Right atrium auricular region (tissue), 2 donors: ENCODE measurements around the gene TKFC. TPM values are rescaled to one million over a fixed set of nuclear protein-coding genes. Genes with fewer than 3 reads are reported as not detected.

Source experiments
- DNase-seq: peaks from one replicate; pipeline ENCODE4 v3.0.0-alpha.2; 2019; ENCODE audit warnings: low spot score
- H3K27ac ChIP-seq, 2 donors: fragments of 200-600 bp; sonication (generic); 1 replicate in 1 of 2; 2 replicates in 1 of 2; pipeline ENCODE4 v1.5.1; 2016 to 2019
- H3K27me3 ChIP-seq, 2 donors: fragments of 200-600 bp; sonication (generic); one replicate each; pipeline versions ENCODE4 v1.5.1 to v1.6.0; 2017 to 2019
- H3K36me3 ChIP-seq: fragments of 200-600 bp; sonication (generic); one replicate; pipeline ENCODE4 v1.5.1; 2016
- H3K4me1 ChIP-seq, 2 donors: fragments of 200-600 bp; sonication (generic); one replicate each; pipeline versions ENCODE4 v1.5.1 to v1.6.0; 2017 to 2019
- H3K4me3 ChIP-seq, 2 donors: fragments of 200-600 bp; sonication (generic); 1 replicate in 1 of 2; 2 replicates in 1 of 2; pipeline ENCODE4 v1.5.1; 2017 to 2019; ENCODE audit warnings: mild to moderate bottlenecking in 1 of 2, moderate library complexity in 1 of 2
- H3K9me3 ChIP-seq, 2 donors: fragments of 200-600 bp; sonication (generic); one replicate each; pipeline ENCODE4 v1.5.1; 2019
- total RNA-seq, 2 donors: library from RNA; depleted of rRNA; stranded (reverse); fragments of >200 nt; gene quantifications; one replicate each; pipeline ENCODE4 v1.1.0, GENCODE V29; 2016
- TF ChIP-seq, protein P1 (sequence below), 2 donors: fragments of 200-600 bp; sonication (generic); IDR thresholded peaks; one replicate each; pipeline ENCODE4 v1.5.1; 2019; ENCODE audit warnings: antibody characterized with exemption in 2 of 2

TKFC gene
- total RNA-seq, 2 donors from 2014 or later = 9.7 to 11.3 TPM

DNA sequence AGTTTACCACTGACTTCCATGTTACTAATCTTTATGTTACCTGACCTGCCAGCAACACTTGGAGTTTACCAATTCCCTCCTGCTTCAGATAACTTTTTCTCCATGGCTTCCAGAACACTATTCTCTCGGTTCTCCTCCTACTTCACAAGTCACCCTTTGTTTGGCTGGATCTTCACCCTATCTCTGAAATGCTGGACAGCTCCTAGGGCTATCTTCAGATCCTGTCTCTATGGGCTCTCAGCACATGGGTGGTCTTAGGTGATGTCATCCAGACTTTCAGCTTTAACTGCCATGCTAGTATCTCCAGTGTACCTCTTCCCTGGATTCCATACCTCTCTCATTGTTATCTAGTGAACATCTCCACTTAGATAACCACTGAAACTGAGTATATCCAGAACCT lies 25.7 kb upstream of the TKFC start:
- TF ChIP-seq, protein P1, sequence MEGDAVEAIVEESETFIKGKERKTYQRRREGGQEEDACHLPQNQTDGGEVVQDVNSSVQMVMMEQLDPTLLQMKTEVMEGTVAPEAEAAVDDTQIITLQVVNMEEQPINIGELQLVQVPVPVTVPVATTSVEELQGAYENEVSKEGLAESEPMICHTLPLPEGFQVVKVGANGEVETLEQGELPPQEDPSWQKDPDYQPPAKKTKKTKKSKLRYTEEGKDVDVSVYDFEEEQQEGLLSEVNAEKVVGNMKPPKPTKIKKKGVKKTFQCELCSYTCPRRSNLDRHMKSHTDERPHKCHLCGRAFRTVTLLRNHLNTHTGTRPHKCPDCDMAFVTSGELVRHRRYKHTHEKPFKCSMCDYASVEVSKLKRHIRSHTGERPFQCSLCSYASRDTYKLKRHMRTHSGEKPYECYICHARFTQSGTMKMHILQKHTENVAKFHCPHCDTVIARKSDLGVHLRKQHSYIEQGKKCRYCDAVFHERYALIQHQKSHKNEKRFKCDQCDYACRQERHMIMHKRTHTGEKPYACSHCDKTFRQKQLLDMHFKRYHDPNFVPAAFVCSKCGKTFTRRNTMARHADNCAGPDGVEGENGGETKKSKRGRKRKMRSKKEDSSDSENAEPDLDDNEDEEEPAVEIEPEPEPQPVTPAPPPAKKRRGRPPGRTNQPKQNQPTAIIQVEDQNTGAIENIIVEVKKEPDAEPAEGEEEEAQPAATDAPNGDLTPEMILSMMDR (IDR thresholded peaks at IDR 0.05) = no peak
- Histone ChIP-seq H3K36me3 (peaks cover 98% of the 10 kb centered on the region), H3K27ac (no peak overlapping the region), H3K4me1 (no peaks in the 10 kb centered on the region), H3K4me3 (no peak overlapping the region), H3K27me3 (no peaks in the 10 kb centered on the region), H3K9me3 (no peaks in the 10 kb centered on the region)
- no peak for DNase-seq

- Histone ChIP-seq H3K9me3 (no peaks in the 10 kb centered on the region), H3K4me3 (no peak overlapping the region), H3K4me1 (no peaks in the 10 kb centered on the region), H3K36me3 (peaks cover 98% of the 10 kb centered on the region), H3K27me3 (no peaks in the 10 kb centered on the region), H3K27ac (no peak overlapping the region)
- DNase-seq = no peak
- TF ChIP-seq, protein P1 (IDR thresholded peaks at IDR 0.05) = no peak
Measured at GRCh38 chr11:61309141-61309540, 23.9 kb upstream of the TKFC start.

DNA sequence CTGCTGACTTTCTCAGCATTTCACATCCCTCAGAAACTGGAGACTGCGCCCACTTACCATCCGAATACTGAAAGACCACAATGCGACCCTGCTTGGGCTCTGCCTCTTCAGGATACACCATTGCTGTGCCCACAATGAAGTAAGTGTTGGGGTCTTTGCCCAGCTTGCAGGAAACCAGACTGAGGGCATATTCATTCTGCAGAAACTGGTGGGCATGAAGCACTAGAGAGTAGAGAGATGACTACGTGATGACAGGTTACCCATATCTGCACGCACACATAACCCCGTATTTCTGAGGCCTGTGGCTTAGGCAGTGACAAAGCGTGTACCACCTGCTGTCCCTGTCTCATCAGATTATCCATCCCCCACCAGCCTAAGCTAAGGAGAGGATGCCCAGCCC lies 23.3 kb upstream of the TKFC start:
- no peaks in the 10 kb centered on the region for H3K27me3 ChIP-seq
- peaks cover 96% of the 10 kb centered on the region for H3K36me3 ChIP-seq
- H3K9me3 ChIP-seq = no peaks in the 10 kb centered on the region
- TF ChIP-seq, protein P1 (IDR thresholded peaks at IDR 0.05) = no peak
- no peak for DNase-seq
- no peak overlapping the region for H3K27ac ChIP-seq
- H3K4me1 ChIP-seq = no peaks in the 10 kb centered on the region
- no peak overlapping the region for H3K4me3 ChIP-seq

DNA sequence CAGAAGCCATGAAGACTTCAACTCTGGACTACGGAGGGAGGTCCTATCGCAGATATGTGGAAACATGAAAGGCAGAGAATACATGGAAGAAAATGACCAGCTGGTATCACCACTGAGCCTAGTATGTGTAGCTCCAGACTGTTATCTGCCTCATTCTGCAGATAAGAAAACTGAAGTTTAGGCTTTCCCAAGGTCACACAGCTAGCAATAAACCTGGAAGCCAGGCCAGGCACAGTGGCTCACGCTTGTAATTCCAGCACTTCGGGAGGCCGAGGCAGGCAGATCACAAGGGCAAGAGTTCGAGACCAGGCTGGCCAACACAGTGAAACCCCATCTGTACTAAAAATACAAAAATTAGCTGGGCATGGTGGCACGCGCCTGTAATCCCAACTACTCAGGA lies 22.3 kb upstream of the TKFC start:
- Histone ChIP-seq H3K36me3 (peaks cover 96% of the 10 kb centered on the region), H3K27me3 (no peaks in the 10 kb centered on the region), H3K27ac (no peak overlapping the region), H3K4me3 (no peak overlapping the region), H3K4me1 (no peaks in the 10 kb centered on the region), H3K9me3 (no peaks in the 10 kb centered on the region)
- no peak for DNase-seq
- TF ChIP-seq, protein P1 (IDR thresholded peaks at IDR 0.05) = no peak

DNA sequence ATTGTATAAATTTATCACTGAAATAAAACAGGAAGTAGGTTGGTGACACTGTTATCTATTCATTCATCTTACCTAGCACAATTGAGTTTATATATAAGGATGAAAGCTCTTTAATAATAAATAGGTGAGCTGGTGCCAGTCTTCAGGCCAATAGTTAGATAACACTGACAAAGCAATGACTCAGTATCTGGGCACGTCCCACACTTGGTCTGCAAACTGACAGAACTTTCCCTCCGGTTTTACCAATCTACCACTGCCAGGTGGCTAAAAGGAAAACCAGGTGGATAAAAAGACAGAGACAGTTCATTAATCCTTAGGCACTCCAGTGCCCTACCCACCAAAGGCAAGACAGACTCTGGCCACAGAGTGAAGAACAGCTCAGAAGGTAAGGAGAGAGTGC lies 17.8 kb upstream of the TKFC start:
- DNase-seq = no peak
- TF ChIP-seq, protein P1 (IDR thresholded peaks at IDR 0.05) = no peak
- Histone ChIP-seq H3K4me3 (no peak overlapping the region), H3K4me1 (no peaks in the 10 kb centered on the region), H3K27me3 (no peaks in the 10 kb centered on the region), H3K9me3 (no peaks in the 10 kb centered on the region), H3K27ac (no peak overlapping the region), H3K36me3 (peaks cover 91% of the 10 kb centered on the region)

DNA sequence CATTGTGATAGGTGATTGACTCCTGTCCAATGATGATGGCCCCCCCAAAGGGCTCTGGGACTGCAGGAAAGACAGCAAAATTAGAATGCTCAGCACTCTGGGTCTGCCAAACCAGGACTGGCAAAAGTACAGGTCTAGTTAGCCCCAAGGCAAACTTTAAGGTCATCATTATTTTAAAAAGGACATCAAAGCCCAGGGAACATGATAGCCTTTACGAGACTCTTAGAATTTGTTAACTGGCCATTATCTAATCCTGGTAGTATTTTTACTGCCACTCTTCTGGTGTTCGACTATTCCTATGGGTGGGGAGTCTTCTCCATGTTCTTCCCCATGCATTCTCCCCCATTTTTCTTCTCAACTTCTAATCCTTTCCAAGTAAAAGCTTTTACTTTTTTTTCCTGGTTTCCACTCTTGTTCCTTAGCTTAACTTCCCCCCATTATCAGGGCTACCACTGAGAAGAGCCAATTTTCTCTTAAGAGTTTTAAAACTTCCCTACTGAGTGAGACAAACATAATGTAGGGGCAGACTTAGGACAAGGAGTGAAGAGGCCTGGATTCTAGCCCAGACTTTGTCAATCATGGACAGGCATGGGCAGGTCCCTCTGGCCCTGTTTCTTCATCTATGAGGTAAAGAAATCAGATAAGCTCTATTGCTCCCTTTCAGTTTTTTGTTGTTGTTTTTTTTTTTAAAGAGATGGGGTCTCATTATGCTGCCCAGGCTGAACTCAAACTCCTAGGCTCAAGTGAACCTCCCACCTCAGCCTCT lies 7.2 kb upstream of the TKFC start:
- Histone ChIP-seq H3K9me3 (no peaks in the 10 kb centered on the region), H3K27ac (no peak overlapping the region), H3K27me3 (no peaks in the 10 kb centered on the region), H3K36me3 (peaks cover 75% of the 10 kb centered on the region), H3K4me1 (peaks cover 0 to 17% of the 10 kb centered on the region in 2 donors), H3K4me3 (no peak overlapping the region)
- TF ChIP-seq, protein P1 (IDR thresholded peaks at IDR 0.05) = no peak
- DNase-seq = no peak
